Measurements from ENCODE around the gene NAV3. TPM values are rescaled to one million over a fixed set of nuclear protein-coding genes. Genes with fewer than 3 reads are reported as not detected.

NAV3 gene
- polyA plus RNA-seq, 3 donors, result 0.11 TPM; not detected in 2

DNA sequence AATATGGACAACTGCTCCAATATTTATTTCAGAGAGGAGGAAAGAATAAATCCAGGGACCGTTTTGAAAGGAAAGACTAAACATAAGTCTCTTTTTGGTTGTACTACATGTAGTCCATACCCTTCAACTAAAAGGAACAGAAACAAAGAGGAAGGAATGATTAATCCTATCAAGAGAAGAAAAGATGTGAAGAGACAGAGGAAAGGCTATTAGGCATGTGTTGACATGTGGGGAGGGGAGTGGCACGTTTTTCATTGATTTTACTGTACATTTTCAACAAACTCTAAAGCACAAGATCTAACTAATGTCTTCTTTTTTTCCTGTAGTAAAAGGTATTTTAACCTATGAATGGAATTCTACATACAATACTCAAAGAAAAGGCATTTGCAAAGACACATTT, 85.6 kb downstream of the NAV3 start:
- no peak overlapping the region for H3K4me2 ChIP-seq (replicated peaks; ENCODE audit: extremely low read depth, low read length, poor library complexity, severe bottlenecking)
- no peak for DNase-seq
- H3K27ac ChIP-seq (ENCODE audit: low read depth in 1 of 2, low read length in 2 of 2), result no peak overlapping the region
- no peak overlapping the region for H3K4me3 ChIP-seq (replicated peaks in 1 of 3; ENCODE audit: low read depth in 2 of 3, low read length in 3 of 3)
- TF ChIP-seq, protein P1, sequence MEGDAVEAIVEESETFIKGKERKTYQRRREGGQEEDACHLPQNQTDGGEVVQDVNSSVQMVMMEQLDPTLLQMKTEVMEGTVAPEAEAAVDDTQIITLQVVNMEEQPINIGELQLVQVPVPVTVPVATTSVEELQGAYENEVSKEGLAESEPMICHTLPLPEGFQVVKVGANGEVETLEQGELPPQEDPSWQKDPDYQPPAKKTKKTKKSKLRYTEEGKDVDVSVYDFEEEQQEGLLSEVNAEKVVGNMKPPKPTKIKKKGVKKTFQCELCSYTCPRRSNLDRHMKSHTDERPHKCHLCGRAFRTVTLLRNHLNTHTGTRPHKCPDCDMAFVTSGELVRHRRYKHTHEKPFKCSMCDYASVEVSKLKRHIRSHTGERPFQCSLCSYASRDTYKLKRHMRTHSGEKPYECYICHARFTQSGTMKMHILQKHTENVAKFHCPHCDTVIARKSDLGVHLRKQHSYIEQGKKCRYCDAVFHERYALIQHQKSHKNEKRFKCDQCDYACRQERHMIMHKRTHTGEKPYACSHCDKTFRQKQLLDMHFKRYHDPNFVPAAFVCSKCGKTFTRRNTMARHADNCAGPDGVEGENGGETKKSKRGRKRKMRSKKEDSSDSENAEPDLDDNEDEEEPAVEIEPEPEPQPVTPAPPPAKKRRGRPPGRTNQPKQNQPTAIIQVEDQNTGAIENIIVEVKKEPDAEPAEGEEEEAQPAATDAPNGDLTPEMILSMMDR (IDR thresholded peaks at IDR 0.05), result no peak
- Mint-ChIP-seq H3K36me3 (no peaks in the 10 kb centered on the region), H3K27ac (no peak overlapping the region), H3K4me3 (no peak overlapping the region), H3K27me3 (ENCODE audit: low read depth in 3 of 3) (peaks cover 0 to 2% (median 0%) of the 10 kb centered on the region in 3 donors), H3K4me1 (no peaks in the 10 kb centered on the region), H3K9me3 (peaks cover 0 to 2% (median 0%) of the 10 kb centered on the region in 7 donors)
- H2AFZ ChIP-seq (ENCODE audit: insufficient read depth, low read depth, low read length, poor library complexity, severe bottlenecking), result no peak overlapping the region
- no CpG with 5 or more reads among the region's 2 CpGs for WGBS (ENCODE audit: insufficient coverage)
- intact Hi-C loops (cut with micrococcal nuclease), result no loop called here
- H3K9ac ChIP-seq (ENCODE audit: insufficient read depth, low read length, poor library complexity, severe bottlenecking), result no peak overlapping the region
- H3K9me3 ChIP-seq (replicated peaks in 1 of 2; ENCODE audit: control insufficient read depth in 1 of 2, insufficient read depth in 1 of 2, low read length in 2 of 2), result no peaks in the 10 kb centered on the region
- H3K4me1 ChIP-seq (ENCODE audit: control insufficient read depth in 1 of 2, insufficient read depth in 2 of 2, low read length in 2 of 2), result no peaks in the 10 kb centered on the region
- H3K79me2 ChIP-seq (ENCODE audit: insufficient read depth, low read length), result no peaks in the 10 kb centered on the region
- H3K27me3 ChIP-seq (ENCODE audit: control insufficient read depth in 2 of 2, insufficient read depth in 2 of 2, low read length in 2 of 2), result no peaks in the 10 kb centered on the region
- H3K36me3 ChIP-seq (replicated peaks in 1 of 2; ENCODE audit: control insufficient read depth in 1 of 2, insufficient read depth in 2 of 2, low read length in 2 of 2), result no peaks in the 10 kb centered on the region
- H4K20me1 ChIP-seq (ENCODE audit: insufficient read depth, low read length), result no peaks in the 10 kb centered on the region

DNA sequence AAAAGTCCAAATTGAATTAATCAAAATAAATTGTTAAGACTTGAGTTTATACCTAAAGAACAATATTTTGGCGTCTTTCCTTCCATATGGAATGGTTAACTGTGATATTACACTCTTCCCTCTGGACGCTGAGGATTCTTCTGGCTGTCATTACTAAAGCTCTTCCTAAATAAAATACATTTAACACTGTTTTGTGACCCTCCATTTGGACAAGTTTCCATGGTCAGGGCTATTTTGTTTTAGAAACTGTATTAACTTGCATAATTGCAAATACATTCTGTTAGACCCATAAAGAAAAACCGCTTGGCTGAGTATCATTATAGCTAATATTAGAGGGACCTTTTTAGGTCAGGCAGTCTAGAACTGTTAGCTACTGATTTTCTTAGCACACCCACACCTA, 87.4 kb downstream of the NAV3 start:
- H3K27me3 ChIP-seq (ENCODE audit: control insufficient read depth in 2 of 2, insufficient read depth in 2 of 2, low read length in 2 of 2), result no peaks in the 10 kb centered on the region
- no peaks in the 10 kb centered on the region for H4K20me1 ChIP-seq (ENCODE audit: insufficient read depth, low read length)
- H2AFZ ChIP-seq (ENCODE audit: insufficient read depth, low read depth, low read length, poor library complexity, severe bottlenecking), result no peak overlapping the region
- intact Hi-C loops (cut with micrococcal nuclease), result no loop called here
- no peak overlapping the region for H3K9ac ChIP-seq (ENCODE audit: insufficient read depth, low read length, poor library complexity, severe bottlenecking)
- DNase-seq, result no peak
- H3K4me3 Mint-ChIP-seq, result no peak overlapping the region
- no peak overlapping the region for H3K4me2 ChIP-seq (replicated peaks; ENCODE audit: extremely low read depth, low read length, poor library complexity, severe bottlenecking)
- no peaks in the 10 kb centered on the region for H3K36me3 ChIP-seq (replicated peaks in 1 of 2; ENCODE audit: control insufficient read depth in 1 of 2, insufficient read depth in 2 of 2, low read length in 2 of 2)
- H3K4me1 ChIP-seq (ENCODE audit: control insufficient read depth in 1 of 2, insufficient read depth in 2 of 2, low read length in 2 of 2), result no peaks in the 10 kb centered on the region
- no peaks in the 10 kb centered on the region for H3K79me2 ChIP-seq (ENCODE audit: insufficient read depth, low read length)
- H3K27me3 Mint-ChIP-seq (ENCODE audit: low read depth in 3 of 3), result peaks cover 0 to 3% (median 2%) of the 10 kb centered on the region in 3 donors
- H3K4me3 ChIP-seq (replicated peaks in 1 of 3; ENCODE audit: low read depth in 2 of 3, low read length in 3 of 3), result no peak overlapping the region
- peaks cover 0 to 2% (median 0%) of the 10 kb centered on the region in 7 donors for H3K9me3 Mint-ChIP-seq
- no peaks in the 10 kb centered on the region for H3K4me1 Mint-ChIP-seq
- no peaks in the 10 kb centered on the region for H3K36me3 Mint-ChIP-seq
- no CpG with 5 or more reads among the region's 3 CpGs for WGBS (ENCODE audit: insufficient coverage)
- TF ChIP-seq, protein P1 (IDR thresholded peaks at IDR 0.05), result no peak
- no peaks in the 10 kb centered on the region for H3K9me3 ChIP-seq (replicated peaks in 1 of 2; ENCODE audit: control insufficient read depth in 1 of 2, insufficient read depth in 1 of 2, low read length in 2 of 2)
- H3K27ac Mint-ChIP-seq, result no peak overlapping the region
- no peak overlapping the region for H3K27ac ChIP-seq (ENCODE audit: low read depth in 1 of 2, low read length in 2 of 2)

Data from CD14-positive monocyte (primary cell).